BE2C (cell line): ENCODE measurements around the gene OAS3.

Experiments
- DNase-seq: peaks from one replicate; pipeline ENCODE4 v3.0.0-alpha.2; 2020
- H3K27me3 ChIP-seq: fragments of 250-450 bp; sonication (Bioruptor Pico); 2 replicates; pipeline ENCODE4 v1.5.1; 2020; ENCODE audit warnings: mild to moderate bottlenecking
- H3K36me3 ChIP-seq: fragments of 250-450 bp; sonication (Bioruptor Pico); 2 replicates; pipeline ENCODE4 v1.5.1; 2020; ENCODE audit warnings: mild to moderate bottlenecking
- H3K4me1 ChIP-seq: fragments of 250-450 bp; sonication (Bioruptor Pico); 2 replicates; pipeline ENCODE4 v1.5.1; 2020
- H3K4me3 ChIP-seq: 2 replicates; pipeline ENCODE4 v1.5.1; 2011; ENCODE audit warnings: low read depth, low read length
- H3K9me3 ChIP-seq: fragments of 250-450 bp; sonication (Bioruptor Pico); 2 replicates; pipeline ENCODE4 v1.5.1; 2020
- TF ChIP-seq, protein P1 (sequence below): IDR thresholded peaks from 2 replicates; pipeline ENCODE4 v1.5.1; 2012; ENCODE audit warnings: mild to moderate bottlenecking, low read depth, low read length

Gene OAS3

DNA sequence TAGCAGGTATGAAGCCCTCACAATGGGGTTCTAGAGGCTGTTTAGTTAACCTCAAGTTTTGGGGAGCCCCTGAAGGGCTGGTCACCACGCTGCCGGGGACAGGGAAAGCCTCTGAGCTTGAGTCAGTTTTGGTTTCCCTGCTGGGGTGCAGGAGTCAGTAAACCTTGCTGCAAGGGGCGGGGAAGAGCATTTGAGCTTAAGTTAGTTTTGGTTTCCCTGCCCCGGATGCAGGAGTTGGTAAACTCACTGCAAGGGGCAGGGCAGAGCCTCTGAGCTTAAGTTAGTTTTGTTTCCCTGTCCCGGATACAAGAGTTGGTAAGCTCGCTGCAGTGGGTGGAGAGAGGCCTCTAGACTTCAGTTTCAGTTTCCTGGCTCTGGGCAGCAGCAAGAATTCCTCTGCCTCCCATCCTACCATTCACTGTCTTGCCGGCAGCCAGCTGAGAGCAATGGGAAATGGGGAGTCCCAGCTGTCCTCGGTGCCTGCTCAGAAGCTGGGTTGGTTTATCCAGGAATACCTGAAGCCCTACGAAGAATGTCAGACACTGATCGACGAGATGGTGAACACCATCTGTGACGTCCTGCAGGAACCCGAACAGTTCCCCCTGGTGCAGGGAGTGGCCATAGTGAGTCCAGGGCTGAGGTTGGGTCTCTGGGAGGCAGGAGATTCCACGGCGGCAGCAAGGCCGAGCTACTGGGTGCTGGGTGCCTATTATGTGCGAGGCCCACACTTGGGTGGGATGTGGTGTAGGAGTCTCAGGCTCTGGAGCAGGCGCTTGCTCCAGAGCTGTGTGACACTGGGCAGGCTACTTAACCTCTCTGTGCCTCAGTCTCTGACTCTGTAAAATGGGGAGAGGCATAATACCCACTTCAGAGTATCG, 40.1 kb downstream of the OAS3 start, which contains the start of gene OAS2:
TSS of gene OAS2 (plus strand) at position 357 of the 878 bp plus-strand sequence. CDS start at position 447, 90 bp downstream.
- TF ChIP-seq, protein P1, sequence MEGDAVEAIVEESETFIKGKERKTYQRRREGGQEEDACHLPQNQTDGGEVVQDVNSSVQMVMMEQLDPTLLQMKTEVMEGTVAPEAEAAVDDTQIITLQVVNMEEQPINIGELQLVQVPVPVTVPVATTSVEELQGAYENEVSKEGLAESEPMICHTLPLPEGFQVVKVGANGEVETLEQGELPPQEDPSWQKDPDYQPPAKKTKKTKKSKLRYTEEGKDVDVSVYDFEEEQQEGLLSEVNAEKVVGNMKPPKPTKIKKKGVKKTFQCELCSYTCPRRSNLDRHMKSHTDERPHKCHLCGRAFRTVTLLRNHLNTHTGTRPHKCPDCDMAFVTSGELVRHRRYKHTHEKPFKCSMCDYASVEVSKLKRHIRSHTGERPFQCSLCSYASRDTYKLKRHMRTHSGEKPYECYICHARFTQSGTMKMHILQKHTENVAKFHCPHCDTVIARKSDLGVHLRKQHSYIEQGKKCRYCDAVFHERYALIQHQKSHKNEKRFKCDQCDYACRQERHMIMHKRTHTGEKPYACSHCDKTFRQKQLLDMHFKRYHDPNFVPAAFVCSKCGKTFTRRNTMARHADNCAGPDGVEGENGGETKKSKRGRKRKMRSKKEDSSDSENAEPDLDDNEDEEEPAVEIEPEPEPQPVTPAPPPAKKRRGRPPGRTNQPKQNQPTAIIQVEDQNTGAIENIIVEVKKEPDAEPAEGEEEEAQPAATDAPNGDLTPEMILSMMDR: no peak
- H3K27me3 ChIP-seq: no peaks in the 10 kb centered on the region
- DNase-seq: no peak
- H3K36me3 ChIP-seq: no peaks in the 10 kb centered on the region
- peaks cover 5% of the 10 kb centered on the region for H3K4me1 ChIP-seq
- H3K9me3 ChIP-seq: no peaks in the 10 kb centered on the region
- no peak within 1 kb of the TSS for H3K4me3 ChIP-seq

DNA sequence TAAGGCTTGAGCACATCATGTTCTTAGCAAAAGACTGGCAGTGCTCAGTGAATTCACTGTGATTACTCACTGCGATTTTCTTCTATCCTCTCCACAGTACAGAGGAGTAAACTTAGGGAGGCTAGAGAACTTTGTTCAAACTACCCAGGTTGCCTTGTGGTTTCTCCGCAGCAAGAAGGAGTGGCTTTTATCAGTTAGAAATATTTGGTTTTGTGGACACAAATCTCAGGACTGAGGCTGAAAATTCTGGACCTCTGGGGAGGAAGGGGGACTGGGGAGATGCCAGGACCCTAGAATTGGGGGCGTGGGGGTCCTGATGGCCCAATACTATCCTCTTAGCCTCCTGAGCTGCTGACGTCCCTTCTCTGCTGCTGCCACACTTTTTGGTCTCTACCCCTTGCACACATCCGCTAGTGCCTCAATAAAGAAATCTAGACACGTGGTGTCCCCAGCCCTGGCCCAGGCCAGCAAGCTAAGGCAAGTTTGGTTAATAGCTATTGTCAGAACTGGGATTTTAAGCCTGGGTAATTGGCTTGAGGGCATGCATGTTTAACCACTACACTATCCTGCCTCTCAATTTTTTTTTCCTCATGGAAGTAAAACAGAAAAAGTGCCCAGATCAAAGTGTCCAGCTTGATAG, 40.9 kb downstream of the OAS3 start:
- no peaks in the 10 kb centered on the region for H3K9me3 ChIP-seq
- H3K4me1 ChIP-seq: peaks cover 3% of the 10 kb centered on the region; the same call in 1 of the 2 replicates
- no peaks in the 10 kb centered on the region for H3K36me3 ChIP-seq
- H3K4me3 ChIP-seq: no peak overlapping the region
- H3K27me3 ChIP-seq: no peaks in the 10 kb centered on the region
- TF ChIP-seq, protein P1: no peak
- no peak for DNase-seq

- Histone ChIP-seq H3K9me3 (no peaks in the 10 kb centered on the region), H3K4me3 (no peak overlapping the region), H3K4me1 (no peaks in the 10 kb centered on the region), H3K36me3 (no peaks in the 10 kb centered on the region), H3K27me3 (no peaks in the 10 kb centered on the region)
- TF ChIP-seq, protein P1: no peak
- DNase-seq: no peak
Measured at GRCh38 chr12:112980491-112981158, 42.4 kb downstream of the OAS3 start.

GRCh38 chr12:112985642-112986290, 47.5 kb downstream of the OAS3 start:
- no peaks in the 10 kb centered on the region for H3K27me3 ChIP-seq
- H3K4me3 ChIP-seq: no peak overlapping the region
- no peak for DNase-seq
- TF ChIP-seq, protein P1: no peak
- no peaks in the 10 kb centered on the region for H3K4me1 ChIP-seq
- no peaks in the 10 kb centered on the region for H3K36me3 ChIP-seq
- H3K9me3 ChIP-seq: no peaks in the 10 kb centered on the region

DNA sequence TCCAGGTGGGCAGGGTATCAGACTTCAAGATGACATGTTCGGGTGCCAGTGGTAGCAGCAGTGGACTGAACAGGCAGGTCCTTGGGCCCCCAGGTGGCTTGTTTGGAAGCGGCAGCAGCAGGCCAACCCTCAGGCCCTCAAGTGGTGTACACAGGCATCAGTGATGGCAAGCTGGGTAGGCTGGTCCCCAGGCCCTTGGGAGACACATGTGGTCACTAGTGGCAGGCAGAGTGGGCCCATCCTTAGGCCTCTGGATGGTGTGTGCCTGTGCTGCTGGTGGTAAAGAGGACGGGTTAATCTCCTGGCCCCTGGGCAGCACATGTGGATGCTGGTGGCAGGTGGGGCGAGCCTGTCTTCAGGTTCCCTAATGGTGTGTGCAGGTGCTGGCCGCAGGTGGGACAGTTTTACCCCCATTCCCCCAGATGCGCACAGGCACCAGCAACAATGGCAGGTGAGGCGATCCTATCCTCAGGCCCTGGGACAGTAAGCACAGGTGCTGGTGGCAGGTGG, 48.1 kb downstream of the OAS3 start:
- Histone ChIP-seq H3K9me3 (no peaks in the 10 kb centered on the region), H3K36me3 (no peaks in the 10 kb centered on the region)

More for the DNA sequence above, 48.1 kb downstream of the OAS3 start:
- no peak for DNase-seq
- no peaks in the 10 kb centered on the region for H3K4me1 ChIP-seq
- TF ChIP-seq, protein P1: no peak
- no peaks in the 10 kb centered on the region for H3K27me3 ChIP-seq
- no peak overlapping the region for H3K4me3 ChIP-seq
